Central memory CD8-positive, alpha-beta T cell (primary cell): ENCODE measurements around the gene TSSK6.

ENCODE experiments used
- ATAC-seq: fragments of 150-1000 bp; cut with Tn5 transposase; replicated peaks from 2 replicates; pipeline ENCODE4 v1.10.0; 2022; ENCODE audit warnings: mild to moderate bottlenecking, moderate FRiP score, moderate number of reproducible peaks; ENCODE audit not compliant: poor library complexity, severe bottlenecking; ENCODE audit errors: extremely low read depth
- DNase-seq, 2 donors: peaks; one replicate each; pipeline ENCODE4 v3.0.0; 2021; ENCODE audit warnings: low spot score in 2 of 2
- H3K27ac Mint-ChIP-seq: one replicate; pipeline ENCODE4 v1.8.0; 2022; ENCODE audit warnings: low read depth, mild to moderate bottlenecking, moderate library complexity, mixed read lengths
- H3K27me3 Mint-ChIP-seq: one replicate; pipeline ENCODE4 v1.8.0; 2022; ENCODE audit warnings: mixed read lengths
- H3K36me3 Mint-ChIP-seq: one replicate; pipeline ENCODE4 v1.8.0; 2022; ENCODE audit warnings: mild to moderate bottlenecking, moderate library complexity, mixed read lengths; ENCODE audit not compliant: insufficient read depth
- H3K4me1 Mint-ChIP-seq: one replicate; pipeline ENCODE4 v1.8.0; 2022; ENCODE audit warnings: mixed read lengths
- H3K4me3 Mint-ChIP-seq: one replicate; pipeline ENCODE4 v1.8.0; 2022; ENCODE audit warnings: mild to moderate bottlenecking, moderate library complexity, mixed read lengths
- H3K9me3 Mint-ChIP-seq: one replicate; pipeline ENCODE4 v1.8.0; 2022; ENCODE audit warnings: mixed read lengths

TSSK6 gene

GRCh38 chr19:19550972-19551852 is 35.9 kb upstream of the TSSK6 start:
- Mint-ChIP-seq H3K4me3 (no peak overlapping the region), H3K36me3 (peaks cover 6% of the 10 kb centered on the region), H3K27ac (no peak overlapping the region), H3K4me1 (peaks cover 5% of the 10 kb centered on the region), H3K9me3 (no peaks in the 10 kb centered on the region), H3K27me3 (no peaks in the 10 kb centered on the region)
- no peak for DNase-seq
- no peak for ATAC-seq

DNA sequence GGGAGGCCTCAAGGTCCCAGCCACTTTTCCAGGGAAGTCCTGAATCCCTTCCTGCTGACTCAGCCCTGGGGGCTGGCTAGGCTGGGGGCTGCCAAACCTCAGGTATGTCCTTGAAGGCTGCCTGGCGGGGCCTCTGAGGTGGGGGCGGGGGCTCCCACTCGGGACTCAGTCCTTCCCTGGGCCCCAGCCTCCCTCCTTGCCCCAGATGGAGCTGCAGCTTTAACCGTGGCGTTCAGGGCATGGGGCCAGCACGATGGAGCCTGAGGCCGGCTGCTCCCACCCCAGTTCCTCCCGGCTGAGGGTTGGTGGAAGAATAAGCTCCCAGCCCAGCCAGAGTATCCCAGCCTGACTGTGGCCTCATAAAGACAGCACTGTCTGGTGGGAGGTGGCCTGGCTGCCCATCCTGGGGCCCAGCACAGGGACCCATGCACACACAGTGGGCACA is 35.2 kb upstream of the TSSK6 start:
- ATAC-seq (no peak), DNase-seq (no peak)
- Mint-ChIP-seq H3K4me1 (peaks cover 5% of the 10 kb centered on the region), H3K36me3 (peaks cover 3% of the 10 kb centered on the region), H3K4me3 (no peak overlapping the region), H3K27ac (no peak overlapping the region), H3K27me3 (no peaks in the 10 kb centered on the region), H3K9me3 (no peaks in the 10 kb centered on the region)

- Mint-ChIP-seq H3K4me1 (peaks cover 5% of the 10 kb centered on the region), H3K27ac (no peak overlapping the region), H3K36me3 (peaks cover 5% of the 10 kb centered on the region), H3K9me3 (no peaks in the 10 kb centered on the region), H3K27me3 (no peaks in the 10 kb centered on the region), H3K4me3 (no peak overlapping the region)
- DNase-seq (no peak), ATAC-seq (no peak)
Measured at GRCh38 chr19:19549804-19550464, 34.6 kb upstream of the TSSK6 start.

DNA sequence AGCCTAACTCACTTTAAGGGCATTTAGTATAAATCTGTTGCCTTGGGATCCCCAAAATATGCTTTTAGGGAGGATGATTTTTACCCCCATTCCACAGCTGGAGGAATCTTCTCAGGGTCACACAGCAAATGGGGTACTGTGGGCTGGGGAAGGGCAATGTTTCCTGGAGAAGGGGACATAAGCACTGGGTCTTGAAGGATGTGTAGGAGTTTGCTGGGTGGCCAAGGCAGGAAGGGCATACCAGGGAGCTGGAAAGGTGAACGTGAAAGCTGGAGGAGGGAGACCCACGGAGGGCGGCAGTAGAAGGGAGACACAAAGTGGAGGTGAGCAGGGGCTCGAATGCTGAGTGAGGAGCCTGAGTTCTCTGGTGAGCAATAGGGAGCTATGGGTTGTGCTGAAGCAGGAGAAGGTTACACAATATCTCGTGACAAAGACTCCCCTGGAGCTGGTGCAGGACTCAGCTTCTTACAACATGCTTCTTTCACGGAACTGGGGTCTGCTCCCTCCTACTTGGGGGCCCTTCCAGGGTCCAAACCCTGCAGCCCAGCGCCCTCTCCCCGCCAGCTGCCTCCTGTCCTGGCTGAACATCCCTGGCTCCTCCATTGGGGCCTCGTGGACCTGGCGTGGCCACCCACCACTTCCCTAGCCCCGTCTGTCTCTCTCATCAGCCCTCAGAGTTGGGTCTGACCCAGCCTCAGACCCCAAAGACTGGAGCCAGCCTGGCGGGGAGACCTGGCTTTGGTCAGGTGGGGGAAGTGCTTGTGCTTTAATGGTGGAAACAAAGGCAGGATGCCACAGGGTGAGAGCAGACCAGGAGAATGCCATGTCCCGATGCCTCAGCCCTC is 33.8 kb upstream of the TSSK6 start:
- no peak for ATAC-seq
- Mint-ChIP-seq H3K4me1 (no peaks in the 10 kb centered on the region), H3K9me3 (no peaks in the 10 kb centered on the region), H3K27ac (no peak overlapping the region), H3K27me3 (no peaks in the 10 kb centered on the region), H3K4me3 (no peak overlapping the region), H3K36me3 (peaks cover 5% of the 10 kb centered on the region)
- no peak for DNase-seq

DNA sequence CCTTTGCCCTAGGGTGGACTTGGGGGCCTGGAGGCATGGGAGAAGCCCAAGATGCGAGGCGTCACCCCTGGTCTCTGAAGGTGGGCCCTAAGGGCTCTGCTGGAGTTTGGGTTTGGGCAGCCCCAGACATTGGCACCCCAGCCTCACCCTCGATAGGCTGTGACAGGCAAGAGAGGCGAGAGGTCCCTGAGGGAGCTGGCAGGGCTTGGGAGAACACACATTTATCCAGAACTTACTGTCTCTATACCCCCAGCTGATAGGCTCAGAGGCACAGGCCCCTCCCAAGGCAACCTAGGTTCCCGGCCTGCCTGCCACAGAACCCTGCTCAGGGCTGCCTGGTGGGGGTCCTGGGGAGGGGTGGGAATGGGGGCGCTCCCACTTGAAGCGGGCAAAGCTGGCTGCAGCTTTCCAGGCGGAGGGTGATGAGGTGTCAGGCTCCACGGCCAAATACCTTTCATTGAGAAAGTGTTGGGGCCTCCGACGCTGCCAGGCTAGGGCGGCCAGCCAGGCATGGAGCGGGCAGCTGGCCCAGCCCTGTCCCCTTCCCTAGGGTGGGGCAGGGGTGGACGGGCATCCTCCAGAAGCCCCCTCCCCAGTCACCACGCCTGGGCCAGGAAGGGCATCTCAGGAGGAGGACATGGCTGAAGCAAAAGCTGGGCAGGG is 32.5 kb upstream of the TSSK6 start:
- no peaks in the 10 kb centered on the region for H3K27me3 Mint-ChIP-seq

GRCh38 chr19:19546751-19547162 is 31.4 kb upstream of the TSSK6 start:
- Mint-ChIP-seq H3K27me3 (no peaks in the 10 kb centered on the region), H3K4me3 (no peak overlapping the region), H3K4me1 (no peaks in the 10 kb centered on the region), H3K9me3 (no peaks in the 10 kb centered on the region), H3K27ac (no peak overlapping the region), H3K36me3 (peaks cover 5% of the 10 kb centered on the region)
- ATAC-seq = no peak
- DNase-seq = no peak

More for the DNA sequence above, 32.5 kb upstream of the TSSK6 start:
- DNase-seq = no peak
- Mint-ChIP-seq H3K36me3 (peaks cover 5% of the 10 kb centered on the region), H3K9me3 (no peaks in the 10 kb centered on the region), H3K4me1 (no peaks in the 10 kb centered on the region), H3K4me3 (no peak overlapping the region), H3K27ac (no peak overlapping the region)
- ATAC-seq = no peak

- H3K36me3 Mint-ChIP-seq = peaks cover 5% of the 10 kb centered on the region
- ATAC-seq = no peak
Measured at GRCh38 chr19:19545707-19546106, 30.4 kb upstream of the TSSK6 start.

GRCh38 chr19:19544954-19545591 is 29.7 kb upstream of the TSSK6 start:
- Mint-ChIP-seq H3K36me3 (peaks cover 5% of the 10 kb centered on the region), H3K9me3 (no peaks in the 10 kb centered on the region), H3K4me1 (no peaks in the 10 kb centered on the region), H3K27me3 (no peaks in the 10 kb centered on the region), H3K4me3 (no peak overlapping the region), H3K27ac (no peak overlapping the region)
- ATAC-seq (no peak), DNase-seq (no peak)

More at GRCh38 chr19:19545707-19546106, 30.4 kb upstream of the TSSK6 start:
- no peak overlapping the region for H3K27ac Mint-ChIP-seq
- H3K4me3 Mint-ChIP-seq = no peak overlapping the region
- H3K27me3 Mint-ChIP-seq = no peaks in the 10 kb centered on the region
- no peak for DNase-seq
- H3K4me1 Mint-ChIP-seq = no peaks in the 10 kb centered on the region
- H3K9me3 Mint-ChIP-seq = no peaks in the 10 kb centered on the region

DNA sequence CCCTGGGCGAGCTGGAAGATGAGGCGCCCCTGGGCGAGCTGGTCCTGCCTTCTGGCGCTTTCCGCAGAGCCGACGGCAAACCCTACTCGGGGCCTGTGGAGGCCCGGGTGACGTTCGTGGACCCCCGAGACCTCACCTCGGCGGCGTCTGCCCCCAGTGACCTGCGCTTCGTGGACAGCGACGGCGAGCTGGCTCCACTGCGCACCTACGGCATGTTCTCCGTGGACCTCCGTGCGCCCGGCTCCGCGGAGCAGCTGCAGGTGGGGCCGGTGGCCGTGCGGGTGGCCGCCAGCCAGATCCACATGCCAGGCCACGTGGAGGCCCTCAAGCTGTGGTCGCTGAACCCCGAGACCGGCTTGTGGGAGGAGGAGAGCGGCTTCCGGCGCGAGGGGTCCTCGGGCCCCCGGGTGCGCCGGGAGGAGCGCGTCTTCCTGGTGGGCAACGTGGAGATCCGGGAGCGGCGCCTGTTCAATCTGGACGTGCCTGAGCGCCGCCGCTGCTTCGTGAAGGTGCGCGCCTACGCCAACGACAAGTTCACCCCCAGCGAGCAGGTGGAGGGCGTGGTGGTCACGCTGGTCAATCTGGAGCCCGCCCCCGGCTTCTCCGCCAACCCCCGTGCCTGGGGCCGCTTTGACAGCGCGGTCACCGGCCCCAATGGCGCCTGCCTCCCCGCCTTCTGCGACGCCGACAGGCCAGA is 29.1 kb upstream of the TSSK6 start:
- no peaks in the 10 kb centered on the region for H3K27me3 Mint-ChIP-seq
- H3K4me1 Mint-ChIP-seq = no peaks in the 10 kb centered on the region
- H3K4me3 Mint-ChIP-seq = no peak overlapping the region
- H3K36me3 Mint-ChIP-seq = peaks cover 5% of the 10 kb centered on the region
- H3K27ac Mint-ChIP-seq = no peak overlapping the region
- no peak for DNase-seq
- H3K9me3 Mint-ChIP-seq = no peaks in the 10 kb centered on the region
- ATAC-seq = no peak

GRCh38 chr19:19543640-19544039 is 28.3 kb upstream of the TSSK6 start:
- H3K27me3 Mint-ChIP-seq = peaks cover 6% of the 10 kb centered on the region
- peaks cover 5% of the 10 kb centered on the region for H3K36me3 Mint-ChIP-seq
- DNase-seq = no peak
- no peak overlapping the region for H3K4me3 Mint-ChIP-seq
- H3K27ac Mint-ChIP-seq = no peak overlapping the region
- peaks cover 5% of the 10 kb centered on the region for H3K4me1 Mint-ChIP-seq
- no peak for ATAC-seq
- H3K9me3 Mint-ChIP-seq = no peaks in the 10 kb centered on the region

DNA sequence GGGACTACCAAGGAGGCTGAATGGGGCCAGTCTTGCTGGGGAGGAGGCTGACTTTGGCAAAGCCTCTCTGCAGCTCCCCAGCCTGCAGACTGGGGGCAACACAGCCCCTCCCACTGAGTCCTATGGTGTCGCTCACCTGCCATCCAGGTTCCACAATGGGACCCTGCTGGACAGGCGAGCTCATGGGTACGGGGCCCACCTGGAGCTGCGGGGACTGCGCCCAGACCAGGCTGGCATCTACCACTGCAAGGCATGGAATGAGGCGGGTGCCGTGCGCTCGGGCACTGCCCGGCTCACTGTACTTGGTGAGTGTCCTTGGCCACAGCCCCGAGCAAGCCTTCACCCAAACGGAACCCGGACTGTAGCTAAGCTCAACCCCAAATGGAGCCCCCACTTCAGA is 27.8 kb upstream of the TSSK6 start:
- ATAC-seq = no peak
- DNase-seq = no peak
- H3K27me3 Mint-ChIP-seq = peaks cover 11% of the 10 kb centered on the region
- peaks cover 8% of the 10 kb centered on the region for H3K4me1 Mint-ChIP-seq
- H3K27ac Mint-ChIP-seq = no peak overlapping the region
- no peaks in the 10 kb centered on the region for H3K9me3 Mint-ChIP-seq
- no peak overlapping the region for H3K4me3 Mint-ChIP-seq
- peaks cover 5% of the 10 kb centered on the region for H3K36me3 Mint-ChIP-seq
